GM18499 (cell line): ENCODE measurements around the gene NOC4L.

Experiments used
- ATAC-seq: cut with Tn5 transposase; IDR thresholded peaks from one replicate; pipeline ENCODE4 v1.9.1; 2021; ENCODE audit warnings: moderate number of reproducible peaks; ENCODE audit not compliant: insufficient read depth, unreplicated experiment

NOC4L gene

DNA sequence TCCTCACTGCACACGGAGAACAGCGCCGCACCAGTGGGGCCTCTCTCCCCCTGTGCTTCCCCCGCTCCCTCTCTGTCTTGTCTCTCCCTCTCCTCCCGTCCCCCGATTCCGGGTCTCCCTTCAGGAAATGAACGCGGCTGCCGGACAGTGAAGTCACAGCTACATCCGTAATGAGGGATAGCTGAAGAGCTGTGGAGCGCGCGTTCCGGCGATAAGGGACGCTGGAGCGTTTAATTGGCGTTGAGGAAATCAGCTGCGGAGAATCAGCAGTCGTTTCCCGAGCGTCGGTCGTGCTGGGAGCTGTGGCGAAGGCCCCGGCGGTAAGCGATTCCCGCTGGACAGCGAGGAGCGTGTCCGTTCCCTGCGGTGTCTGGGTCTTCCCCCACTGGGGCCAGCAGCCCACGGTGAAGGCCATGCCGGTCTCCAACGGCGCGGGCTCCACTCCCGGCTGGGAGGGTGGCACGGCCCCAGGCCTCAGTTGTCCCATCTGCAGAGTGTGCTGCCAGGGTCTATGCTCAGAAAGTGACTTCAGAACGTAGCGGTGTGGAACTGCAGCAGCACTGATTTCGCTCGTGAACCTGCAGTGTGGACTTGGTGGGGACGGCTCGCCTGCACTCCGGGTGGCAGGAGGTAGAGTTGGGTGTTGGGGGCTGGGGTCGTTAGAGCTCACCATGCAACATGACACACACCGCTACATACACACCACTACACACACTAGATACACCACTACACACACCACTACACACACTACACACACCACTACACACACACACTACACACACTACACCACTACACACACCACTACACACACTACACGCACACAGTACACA lies 10.9 kb downstream of the NOC4L start:
- no peak for ATAC-seq

DNA sequence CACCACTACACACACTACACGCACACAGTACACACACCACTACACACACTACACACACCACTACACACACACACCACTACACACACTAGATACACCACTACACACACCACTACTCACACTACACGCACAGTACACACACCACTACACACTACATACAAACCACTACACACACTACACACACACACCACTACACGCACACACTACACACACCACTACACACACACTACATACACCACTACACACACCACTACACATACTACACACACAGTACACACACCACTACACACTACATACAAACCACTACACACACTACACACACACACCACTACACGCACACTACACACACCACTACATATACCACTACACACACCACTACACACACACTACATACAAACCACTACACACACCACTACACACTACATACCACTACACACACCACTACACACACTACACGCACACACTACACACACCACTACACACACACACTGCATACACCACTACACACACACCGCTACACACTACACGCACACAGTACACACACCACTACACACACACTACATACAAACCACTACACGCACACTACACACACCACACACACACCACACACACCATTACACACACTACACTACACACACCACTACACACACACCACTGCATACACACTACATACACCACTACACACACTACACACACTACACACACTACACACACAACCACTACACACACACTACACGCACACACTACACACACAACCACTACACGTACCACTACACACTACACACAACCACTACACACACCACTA lies 11.7 kb downstream of the NOC4L start:
- no peak for ATAC-seq

DNA sequence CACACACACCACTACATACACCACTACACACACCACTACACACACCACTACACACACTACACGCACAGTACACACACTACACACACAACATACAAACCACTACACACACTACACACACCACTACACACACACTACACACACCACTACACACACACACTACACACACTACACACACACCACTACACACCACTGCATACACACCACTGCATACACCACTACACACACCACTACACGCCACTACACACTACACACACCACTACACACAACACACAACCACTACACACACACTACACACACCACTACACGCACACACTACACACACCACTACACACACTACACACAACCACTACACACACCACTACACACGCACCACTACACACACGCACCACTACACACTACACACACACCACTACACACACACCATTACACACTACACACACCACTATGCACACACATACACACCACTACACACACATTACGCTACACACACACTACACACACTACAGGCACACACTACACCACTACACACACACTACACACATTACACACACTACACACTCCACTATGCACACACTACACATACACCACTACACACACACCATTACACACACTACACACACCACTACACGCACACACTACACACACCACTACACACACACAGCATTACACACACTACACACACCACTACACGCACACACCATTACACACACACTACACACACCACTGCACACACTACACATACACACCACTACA lies 12.5 kb downstream of the NOC4L start:
- no peak for ATAC-seq

DNA sequence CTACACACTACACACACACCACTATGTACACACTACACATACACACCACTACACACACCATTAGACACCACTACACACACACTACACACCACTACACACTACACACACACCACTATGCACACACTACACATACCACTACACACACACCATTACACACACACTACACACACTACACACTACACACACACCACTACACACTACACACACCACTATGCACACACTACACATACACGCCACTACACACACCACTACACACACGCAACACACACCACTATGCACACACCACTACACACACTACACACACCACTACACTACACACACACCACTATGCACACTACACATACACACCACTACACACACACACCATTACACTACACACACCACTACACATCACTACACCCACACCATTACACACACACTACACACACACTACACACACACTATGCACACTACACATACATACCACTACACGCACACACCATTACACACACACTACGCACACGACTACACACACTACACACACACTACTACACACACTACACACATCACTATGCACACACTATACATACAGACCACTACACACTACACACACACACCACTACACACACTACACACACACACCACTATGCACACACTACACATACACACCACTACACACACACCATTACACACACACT lies 13.6 kb downstream of the NOC4L start:
- ATAC-seq = no peak

DNA sequence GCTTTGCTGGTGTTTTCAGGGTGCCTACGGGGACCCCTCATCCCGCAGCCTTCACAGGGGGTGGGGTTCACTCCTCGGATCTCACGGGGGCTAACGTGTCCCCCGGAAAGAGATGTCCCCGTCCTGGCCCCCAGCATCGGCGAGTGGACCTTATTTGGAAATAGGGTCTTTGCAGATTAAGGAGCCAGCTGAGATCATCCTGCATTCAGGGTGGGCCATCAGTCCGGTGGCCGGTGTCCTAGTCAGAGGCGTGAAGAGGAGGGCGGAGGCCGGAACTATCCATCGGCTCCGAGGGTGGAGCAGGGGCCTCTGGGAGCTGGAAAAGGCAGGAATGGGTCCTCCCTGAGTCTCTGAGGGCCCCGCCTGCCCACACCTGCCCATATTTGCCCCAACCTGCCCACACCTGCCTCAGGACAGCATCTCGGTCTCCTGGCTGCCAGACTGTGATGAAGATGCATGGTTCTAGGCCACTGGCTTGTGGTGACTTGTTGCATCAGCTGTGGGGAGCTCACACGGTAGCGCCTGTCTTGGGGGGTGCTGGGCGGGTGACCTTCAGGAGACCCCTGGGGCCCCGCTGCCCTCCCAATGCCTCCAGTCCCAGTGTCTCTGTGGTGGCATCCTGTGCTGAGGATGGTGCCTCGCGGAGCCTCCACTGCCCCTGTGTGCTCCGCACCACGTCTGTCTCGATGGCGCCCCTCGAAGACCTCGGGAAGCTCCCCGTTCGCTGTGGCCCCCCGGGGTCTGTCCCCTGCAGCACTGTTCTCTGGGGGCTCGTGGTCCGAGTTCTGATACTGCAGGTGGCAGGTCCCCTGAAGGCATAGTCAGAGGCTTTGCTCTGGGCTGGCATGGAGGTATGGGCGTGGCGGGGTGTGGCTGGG lies 14.7 kb downstream of the NOC4L start:
- ATAC-seq = no peak

DNA sequence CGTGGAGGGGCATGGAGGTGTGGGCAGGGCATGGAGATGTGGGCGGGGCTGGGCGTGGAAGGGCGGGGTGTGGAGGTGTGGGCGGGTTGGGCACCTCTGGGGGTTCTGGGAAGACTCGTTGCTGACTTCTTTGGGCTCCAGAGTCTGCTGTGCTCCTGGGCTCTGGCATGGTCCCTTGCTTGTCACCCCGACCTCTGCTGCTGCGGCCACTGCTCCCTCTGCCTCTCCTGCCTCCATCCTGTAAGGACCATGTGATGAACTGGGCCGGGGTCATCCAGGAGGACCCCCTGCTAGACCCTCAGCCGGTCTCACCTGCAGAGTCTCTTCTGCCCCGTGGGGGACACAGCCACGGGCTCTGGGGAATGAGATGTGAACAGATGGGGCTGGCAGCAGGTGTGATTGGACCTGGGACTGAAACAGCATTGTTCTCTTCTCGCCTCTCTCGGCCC lies 15.3 kb downstream of the NOC4L start:
- ATAC-seq = no peak

DNA sequence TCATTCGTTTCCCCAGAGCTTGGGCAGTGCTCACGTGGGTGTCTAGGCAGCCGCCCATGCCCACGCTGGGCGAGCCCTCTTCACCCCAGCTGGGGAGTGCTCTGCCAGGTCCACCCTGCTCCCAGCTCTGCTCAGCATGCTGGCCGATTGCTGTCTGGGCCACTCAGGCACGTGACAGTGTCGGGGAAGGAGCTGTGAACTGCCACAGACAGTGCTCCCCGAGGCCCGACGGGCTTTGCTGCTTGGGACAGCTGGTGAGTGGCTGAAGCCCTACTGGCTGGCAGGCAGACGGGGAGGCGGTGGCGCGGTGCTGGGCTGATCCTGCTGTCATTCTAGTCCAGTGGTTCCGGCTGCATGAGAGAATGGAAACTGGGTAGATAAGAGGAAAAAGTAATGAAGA lies 15.8 kb downstream of the NOC4L start:
- ATAC-seq = no peak

DNA sequence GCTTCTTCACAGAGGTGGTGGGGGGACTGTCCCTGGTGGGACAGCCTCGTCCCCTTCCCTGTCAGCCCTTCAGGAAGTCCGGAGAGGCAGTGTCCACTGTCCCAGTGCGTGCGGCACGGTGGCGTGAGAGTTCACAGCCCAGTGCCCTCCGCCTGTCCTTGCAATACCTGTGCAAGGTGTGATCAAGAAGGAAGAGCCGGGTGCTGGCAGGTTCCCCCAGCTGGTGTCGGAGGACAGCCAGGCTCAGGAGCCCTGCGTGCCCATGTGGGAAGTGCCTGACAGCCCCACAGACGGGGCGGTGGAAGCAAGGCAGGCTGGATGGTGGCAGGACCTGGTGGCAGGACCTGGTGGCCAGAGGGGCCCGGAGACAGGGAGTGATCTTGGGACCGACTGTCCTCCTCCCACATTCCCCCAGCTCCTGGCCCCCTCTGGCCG lies 16.4 kb downstream of the NOC4L start:
- ATAC-seq = no peak

DNA sequence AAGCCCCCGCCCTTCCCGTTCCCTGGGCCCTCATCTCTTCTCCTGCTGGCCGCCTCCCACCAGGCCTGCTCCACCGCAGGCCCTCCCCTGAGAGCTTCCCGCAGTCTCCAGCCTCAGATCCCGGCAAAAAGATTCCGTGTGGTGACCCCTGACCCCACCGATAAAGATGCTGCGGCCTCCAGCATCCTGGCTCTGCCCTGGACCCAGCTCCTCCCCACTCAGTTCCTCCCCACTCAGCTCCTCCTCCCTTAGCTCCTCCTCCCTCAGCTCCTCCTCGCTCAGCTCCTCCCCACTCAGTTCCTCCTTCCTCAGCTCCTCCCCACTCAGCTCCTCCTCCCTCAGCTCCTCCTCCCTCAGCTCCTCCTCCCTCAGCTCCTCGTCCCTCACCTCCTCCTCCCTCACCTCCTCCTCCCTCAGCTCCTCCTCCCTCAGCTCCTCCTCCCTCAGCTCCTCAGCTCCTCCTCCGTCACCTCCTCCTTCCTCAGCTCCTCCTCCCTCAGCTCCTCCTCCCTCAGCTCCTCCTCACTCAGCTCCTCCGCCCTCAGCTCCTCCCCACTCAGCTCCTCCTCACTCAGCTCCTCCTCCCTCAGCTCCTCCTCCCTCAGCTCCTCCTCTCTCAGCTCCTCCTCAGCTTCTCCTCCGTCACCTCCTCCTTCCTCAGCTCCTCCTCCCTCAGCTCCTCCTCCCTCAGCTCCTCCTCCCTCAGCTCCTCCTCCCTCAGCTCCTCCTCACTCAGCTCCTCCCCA lies 17.0 kb downstream of the NOC4L start:
- ATAC-seq = no peak

DNA sequence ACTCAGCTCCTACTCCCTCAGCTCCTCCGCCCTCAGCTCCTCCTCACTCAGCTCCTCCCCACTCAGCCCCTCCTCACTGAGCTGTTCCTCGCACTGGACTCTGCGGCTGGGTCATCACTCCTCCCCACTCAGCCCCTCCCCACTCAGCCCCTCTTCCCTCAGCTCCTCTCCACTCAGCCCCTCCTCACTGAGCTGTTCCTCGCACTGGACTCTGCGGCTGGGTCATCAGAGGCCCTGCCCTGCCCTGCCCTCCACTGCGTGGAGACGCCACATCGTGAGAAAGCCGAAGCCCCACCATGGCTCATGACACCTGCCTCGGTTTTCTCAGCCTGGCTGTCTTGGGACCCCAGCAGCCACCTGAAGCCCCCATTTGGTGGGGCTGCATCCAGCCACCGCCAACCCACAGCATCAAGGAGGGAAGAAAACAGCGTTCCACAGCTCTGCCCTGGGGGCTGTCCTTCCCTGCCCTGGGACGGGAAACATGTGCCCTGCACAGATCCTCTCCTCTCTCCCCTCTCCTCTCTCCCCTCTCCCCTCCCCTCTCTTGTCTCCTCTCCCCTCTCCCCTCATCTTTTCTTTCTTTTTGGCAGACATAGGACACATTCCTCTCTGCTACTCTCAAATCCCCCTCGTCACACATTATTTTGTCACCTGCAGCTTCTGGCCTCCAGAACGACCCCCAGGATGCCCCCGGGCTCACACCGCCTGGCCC lies 17.7 kb downstream of the NOC4L start:
- ATAC-seq = no peak

DNA sequence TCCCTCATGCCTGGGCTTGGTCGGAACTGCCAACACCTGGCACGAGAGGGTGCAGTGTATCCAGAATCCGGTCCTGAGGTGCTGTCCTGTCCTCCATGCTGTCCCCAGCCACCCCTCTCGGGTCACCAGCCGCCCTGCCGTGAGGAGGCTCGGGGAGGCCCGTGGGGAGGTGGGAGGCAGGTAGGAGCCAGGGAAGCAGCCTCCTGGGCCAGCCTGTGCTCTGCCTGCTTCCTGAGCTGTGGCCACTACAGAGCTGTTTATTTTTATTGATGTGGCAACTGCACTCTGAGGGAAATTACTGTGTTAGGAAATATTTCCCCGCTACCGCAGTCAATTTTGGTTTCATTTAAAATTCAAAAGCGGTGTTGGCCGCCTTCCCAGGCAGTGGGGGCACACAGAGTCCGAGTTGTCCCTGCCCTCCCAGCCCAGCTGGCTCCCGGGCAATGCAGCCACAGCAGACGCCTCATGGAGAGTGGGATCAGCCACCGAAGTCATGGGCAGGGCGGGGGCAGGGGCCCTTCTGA lies 18.3 kb downstream of the NOC4L start:
- ATAC-seq = no peak

DNA sequence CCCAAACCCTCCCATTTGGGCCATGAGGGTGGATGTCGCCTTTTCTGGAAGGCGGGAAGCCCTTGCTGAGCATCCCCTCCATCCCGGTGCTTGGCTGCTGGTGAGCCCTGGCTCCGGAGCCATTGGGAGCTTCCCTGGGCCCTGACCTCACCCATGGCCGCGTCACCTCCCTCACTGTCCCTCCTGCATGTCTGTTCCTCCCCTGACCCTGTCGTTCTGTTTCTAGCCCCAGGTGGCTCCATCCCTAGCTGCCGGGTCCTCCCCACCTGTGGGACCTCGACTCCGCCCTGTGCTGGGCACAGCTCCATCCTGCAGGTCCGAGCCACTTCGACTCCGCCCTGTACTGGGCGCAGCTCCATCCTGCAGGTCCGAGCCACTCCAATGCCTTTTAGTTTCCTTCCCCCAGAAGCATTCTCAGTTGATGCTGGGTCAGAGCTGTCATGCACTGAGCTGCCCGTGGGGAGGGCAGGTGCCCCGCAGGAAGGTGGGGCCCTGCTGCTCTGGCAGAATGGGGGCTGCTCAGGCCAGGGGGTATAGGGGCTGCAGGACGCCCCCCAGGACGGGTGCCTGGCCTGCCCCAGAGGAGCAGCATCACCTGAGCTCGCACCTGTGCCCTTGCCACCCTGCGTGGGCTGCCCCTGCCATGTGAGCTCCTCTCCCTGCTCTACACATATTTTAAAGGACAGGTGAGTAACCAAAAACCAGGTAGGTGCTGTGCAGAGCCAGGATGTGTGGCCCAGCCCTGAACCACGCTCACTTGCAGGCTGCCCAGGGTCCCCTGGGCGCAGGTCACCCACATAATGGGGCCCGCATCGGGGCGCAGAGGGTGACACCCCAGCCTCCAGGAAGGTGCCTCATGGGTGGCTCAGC lies 19.0 kb downstream of the NOC4L start:
- no peak for ATAC-seq

DNA sequence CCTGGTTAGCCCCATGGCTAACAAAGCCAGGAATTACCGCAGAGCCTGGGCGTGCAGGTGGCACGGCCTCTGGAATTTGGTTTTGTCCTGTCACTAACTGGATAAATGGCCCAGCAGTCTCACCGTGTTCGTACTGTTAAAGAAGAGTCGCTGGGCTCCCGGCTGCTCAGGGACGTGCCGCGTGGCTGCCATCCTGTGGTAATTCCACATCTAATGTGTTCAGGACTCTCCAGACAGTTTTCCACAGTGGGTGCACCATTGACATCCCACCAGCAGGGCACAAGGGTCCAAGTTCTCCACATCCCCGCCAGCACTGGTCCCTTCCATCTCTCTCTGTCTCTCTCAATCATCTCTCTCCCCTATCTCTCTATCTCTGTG lies 19.6 kb downstream of the NOC4L start:
- no peak for ATAC-seq

DNA sequence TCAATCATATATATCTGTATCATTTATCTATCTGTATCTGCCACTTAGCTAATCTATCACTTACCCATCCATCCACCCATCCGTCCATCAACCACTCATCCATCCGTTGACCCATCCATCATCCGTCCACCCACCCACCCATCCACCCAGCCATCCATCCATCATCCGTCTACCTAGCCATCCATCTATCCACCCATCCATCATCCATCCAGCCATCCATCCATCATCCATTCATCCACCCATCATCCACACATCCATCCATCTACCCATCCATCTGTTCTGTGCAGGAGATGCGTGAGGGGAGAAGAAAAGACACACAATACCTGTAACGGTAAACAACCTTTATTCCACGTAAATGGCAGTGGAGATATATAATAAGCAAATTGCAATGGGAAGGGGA lies 20.2 kb downstream of the NOC4L start:
- no peak for ATAC-seq

DNA sequence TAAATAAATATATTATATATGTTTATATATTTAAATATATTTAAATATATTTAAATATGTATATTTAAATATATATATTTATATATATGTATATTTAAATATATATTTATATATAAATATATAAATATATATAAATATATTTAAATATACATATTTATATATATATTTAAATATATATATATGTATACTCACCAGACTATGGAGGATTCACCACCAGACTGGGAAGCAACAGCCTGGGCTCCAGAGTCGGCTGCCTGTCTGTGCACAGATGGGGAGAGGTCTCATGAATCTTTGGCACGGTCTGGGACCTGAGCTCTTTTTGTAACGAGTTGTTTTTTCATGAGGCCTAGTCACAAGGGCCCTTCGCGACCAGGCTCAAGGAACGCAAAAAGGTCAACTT lies 21.3 kb downstream of the NOC4L start:
- ATAC-seq = no peak

DNA sequence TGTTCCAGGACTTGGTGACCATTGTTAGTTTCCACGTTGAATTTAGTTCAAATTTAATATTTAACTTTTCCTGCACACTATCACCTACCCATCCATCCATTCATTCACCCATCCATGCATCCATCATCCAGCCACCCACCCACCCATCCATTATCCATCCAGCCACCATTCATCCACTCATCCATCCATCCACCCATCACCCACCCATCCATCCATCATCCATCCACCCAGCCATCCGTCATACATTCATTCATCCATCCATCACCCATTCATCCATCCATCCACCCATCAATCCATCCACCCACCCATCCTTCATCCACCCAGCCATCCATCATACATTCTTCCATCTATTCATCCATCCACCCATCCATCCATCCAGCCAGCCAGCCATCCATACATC lies 21.8 kb downstream of the NOC4L start:
- ATAC-seq = no peak
